GM19043 (cell line): ENCODE results near the gene RPA3.

Source experiments
- ATAC-seq: cut with Tn5 transposase; IDR thresholded peaks from one replicate; pipeline ENCODE4 v1.9.1; 2021; ENCODE audit warnings: low read depth; ENCODE audit not compliant: unreplicated experiment

The RPA3 gene

GRCh38 chr7:7614018-7614741 lies 104.2 kb downstream of the RPA3 start:
- no peak for ATAC-seq

- no peak for ATAC-seq
These were observed 105.2 kb downstream of the RPA3 start for GRCh38 chr7:7613210-7613609.

GRCh38 chr7:7612519-7612918 lies 105.9 kb downstream of the RPA3 start:
- no peak for ATAC-seq

- no peak for ATAC-seq
These were observed 109.1 kb downstream of the RPA3 start for GRCh38 chr7:7609330-7609729.

- no peak for ATAC-seq
These were observed 111.4 kb downstream of the RPA3 start for GRCh38 chr7:7607010-7607409.

- no peak for ATAC-seq
These were observed 122.2 kb downstream of the RPA3 start for GRCh38 chr7:7596176-7596575.

- no peak for ATAC-seq
These were observed 123.0 kb downstream of the RPA3 start for GRCh38 chr7:7595451-7595850.
